ENCODE results near the gene MYO1D.

- TF ChIP-seq POLR2AphosphoS5 (IDR thresholded peaks at IDR 0.05; ENCODE audit: low read depth, low read length) (no peak), CTCF (IDR thresholded peaks at IDR 0.05) (no peak), TCF7L2 (IDR thresholded peaks at IDR 0.05; ENCODE audit: low read depth, low read length) (no peak)
Measured at GRCh38 chr17:32739722-32740121, 137.2 kb downstream of the MYO1D start.

Measured in Panc1 (cell line).